Stimulated activated CD8-positive, alpha-beta memory T cell treated with anti-CD3 and anti-CD28 coated beads, Interleukin-2, amount 100 ng/mL, for 1 hour (primary cell): ENCODE results near the gene SLC2A9.
"Not testable (repeated sequence)": the region's sequence is repeated elsewhere in the genome, so short reads cannot be mapped to it uniquely, and the experiment has no call there.

Source experiments
- DNase-seq, 2 donors: peaks; one replicate each; pipeline ENCODE4 v3.0.0-alpha.2; 2020; ENCODE audit warnings: low read depth in 2 of 2

Gene SLC2A9

GRCh38 chr4:9927341-9928007 lies 93.8 kb downstream of the SLC2A9 start:
- DNase-seq, result no peak

DNA sequence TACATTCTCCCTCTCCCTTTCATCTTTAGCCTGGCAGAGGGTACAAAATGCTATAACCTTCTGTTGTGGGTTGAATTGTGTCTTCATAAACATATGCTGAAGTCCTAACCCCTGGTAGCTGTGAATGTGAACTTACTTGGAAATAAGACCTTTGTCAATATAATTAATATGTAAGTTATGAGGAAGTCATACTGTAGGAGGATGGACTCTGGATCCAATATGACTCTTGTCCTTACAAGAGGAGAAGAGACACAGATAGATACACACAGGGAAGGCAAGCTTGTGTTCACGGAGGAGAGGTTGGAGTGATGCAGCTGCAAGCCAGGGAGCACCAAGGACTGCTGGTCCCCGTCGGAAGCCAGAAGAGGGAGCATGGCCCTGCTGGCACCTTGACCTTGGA lies 94.7 kb downstream of the SLC2A9 start:
- DNase-seq, result no peak

DNA sequence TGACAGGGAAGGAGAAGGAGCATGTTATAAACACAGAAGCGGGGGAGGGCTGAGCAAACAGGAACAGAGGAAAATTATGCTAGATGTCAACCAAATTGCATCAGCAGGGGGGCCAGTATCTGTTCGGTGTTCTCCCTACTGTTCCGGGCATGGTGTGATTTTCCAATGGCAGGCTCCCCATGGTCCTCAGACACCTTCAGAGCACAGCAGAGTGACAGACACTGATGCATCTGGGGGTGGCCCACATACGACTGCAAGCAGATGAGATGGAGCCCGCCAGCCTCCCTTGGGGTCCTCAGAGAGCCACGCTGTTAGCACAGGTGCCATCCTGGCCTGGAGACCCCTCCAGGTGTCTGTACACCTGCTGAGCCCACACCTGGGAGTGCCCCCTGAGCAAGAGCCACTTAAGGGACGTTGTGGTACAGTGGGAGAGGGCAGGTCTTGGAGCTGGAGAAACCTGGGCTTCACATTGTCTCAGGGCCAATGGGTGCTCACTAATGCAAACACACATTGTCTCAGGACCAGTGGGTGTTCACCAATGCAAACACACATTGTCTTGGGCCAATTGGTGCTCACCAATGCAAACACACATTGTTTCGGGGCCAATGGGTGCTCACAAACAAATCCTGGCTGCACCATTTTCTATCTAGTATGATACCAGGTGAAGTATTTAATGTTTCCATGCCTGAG lies 95.4 kb downstream of the SLC2A9 start:
- DNase-seq, result no peak

- no peak for DNase-seq
These were observed 96.5 kb downstream of the SLC2A9 start for GRCh38 chr4:9924750-9925149.

DNA sequence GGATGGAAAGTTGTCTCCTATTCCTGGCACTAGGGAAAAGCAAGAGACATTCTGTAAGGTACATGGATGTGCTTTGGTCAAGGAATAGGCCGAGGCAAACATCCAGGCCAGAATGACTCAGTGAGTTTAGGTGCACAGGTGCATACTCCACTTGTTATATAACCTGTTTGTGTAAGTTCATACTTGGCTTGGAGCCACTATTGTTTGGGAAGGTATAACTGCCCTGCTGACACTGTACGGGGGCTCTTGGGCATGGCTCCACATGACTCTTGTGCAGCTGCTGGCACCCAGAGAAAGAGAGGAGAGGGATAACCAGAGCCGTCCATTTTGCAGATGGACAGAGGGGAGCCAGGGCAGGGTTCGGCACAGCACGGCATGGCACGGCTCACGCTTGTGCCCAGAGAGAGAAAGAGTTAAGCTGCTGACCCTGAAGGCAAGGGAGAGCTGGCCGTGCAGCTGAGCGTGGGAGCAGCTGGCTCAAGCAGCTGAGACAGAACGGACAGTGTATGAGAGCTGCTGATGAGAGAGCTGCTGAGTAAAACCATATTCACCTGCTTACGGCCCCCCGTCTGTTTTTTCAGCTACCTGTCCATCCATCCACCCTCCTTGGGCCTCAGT lies 98.0 kb downstream of the SLC2A9 start:
- no peak for DNase-seq

DNA sequence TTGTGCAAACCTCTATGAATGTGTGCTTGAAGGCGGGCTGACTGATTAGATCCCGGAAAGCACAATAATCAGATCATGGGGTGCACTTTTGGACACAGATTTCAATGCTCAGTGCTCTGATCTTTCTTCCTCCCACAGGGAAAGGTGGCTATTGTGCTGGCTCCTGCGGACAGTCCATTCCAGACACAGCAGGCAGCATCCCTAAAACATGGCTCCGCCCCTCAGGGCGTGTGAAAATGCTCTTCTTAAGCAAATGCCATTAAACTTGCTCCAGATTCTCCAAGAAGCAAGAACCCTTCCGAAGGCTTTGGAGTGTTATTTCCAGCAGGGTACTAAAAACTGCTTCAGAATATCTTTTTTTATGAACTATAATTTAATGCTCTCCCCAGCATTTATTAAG lies 100.0 kb downstream of the SLC2A9 start:
- DNase-seq, result no peak

- no peak for DNase-seq
These were observed 101.3 kb downstream of the SLC2A9 start for GRCh38 chr4:9920029-9920428.

GRCh38 chr4:9919047-9919446 lies 102.2 kb downstream of the SLC2A9 start:
- DNase-seq, result no peak

DNA sequence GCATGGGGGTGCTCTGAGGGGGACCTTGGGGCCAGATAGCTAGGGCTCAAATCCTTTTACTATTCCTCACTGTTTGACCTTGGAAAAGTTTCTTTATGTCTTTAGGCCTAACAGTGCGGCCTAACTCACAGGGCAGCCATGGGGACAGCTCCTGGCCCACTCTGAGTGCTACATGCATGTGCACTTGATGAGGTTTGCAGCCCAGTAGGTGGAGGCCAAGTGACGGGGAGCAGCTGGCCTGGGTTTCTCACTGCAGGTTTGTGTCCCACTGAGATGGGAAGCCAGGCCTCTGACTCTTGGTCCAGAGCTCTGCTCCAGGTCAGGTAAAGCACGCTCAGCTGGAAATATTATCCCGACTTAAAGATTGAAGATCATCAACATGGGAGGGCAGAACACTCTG lies 102.8 kb downstream of the SLC2A9 start:
- no peak for DNase-seq

- no peak for DNase-seq
These were observed 104.4 kb downstream of the SLC2A9 start for GRCh38 chr4:9916937-9917336.

GRCh38 chr4:9916346-9916745 lies 105.0 kb downstream of the SLC2A9 start:
- DNase-seq, result no peak

DNA sequence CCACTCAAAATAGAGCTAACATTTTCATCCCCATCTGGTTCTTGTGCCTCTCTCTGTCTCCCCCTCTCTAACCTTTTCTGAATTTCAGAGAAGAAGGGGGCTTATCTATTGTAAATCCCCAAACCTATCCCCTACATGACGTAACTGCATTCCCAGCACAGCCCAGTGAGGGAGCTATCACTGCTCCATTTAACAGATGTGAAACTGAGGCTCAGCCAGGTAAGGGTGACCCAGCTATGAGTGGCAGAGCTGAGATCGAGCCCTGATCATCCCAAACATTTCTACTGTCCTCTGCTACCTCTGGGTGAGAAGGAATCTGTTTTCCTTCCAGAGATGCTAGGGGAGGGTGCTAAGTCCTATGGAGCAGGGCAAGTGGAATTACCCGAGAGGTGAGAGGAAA lies 107.5 kb downstream of the SLC2A9 start:
- no peak for DNase-seq

DNA sequence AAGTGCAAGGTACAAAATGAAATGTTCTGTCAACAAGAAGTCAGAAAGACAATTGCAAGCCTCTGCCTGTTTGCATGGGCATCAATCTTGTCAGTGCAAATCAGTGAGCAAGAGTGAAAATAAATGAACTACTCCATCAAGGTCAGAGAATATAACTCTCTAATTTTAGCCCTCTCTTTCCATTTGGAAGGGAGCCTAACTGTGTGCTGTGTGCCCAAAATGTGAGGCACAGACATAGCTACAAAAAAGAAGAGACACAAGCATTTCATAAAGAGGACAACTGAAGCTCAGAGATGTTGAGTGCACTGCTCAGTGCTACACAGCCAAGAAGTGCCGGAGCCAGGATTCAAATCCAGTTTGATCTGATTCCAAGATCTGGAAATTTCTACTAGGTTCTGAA lies 114.3 kb downstream of the SLC2A9 start:
- no peak for DNase-seq

GRCh38 chr4:9904976-9905587 lies 116.2 kb downstream of the SLC2A9 start:
- DNase-seq, result no peak

- DNase-seq, result no peak
These were observed 118.0 kb downstream of the SLC2A9 start for GRCh38 chr4:9903317-9903716.

DNA sequence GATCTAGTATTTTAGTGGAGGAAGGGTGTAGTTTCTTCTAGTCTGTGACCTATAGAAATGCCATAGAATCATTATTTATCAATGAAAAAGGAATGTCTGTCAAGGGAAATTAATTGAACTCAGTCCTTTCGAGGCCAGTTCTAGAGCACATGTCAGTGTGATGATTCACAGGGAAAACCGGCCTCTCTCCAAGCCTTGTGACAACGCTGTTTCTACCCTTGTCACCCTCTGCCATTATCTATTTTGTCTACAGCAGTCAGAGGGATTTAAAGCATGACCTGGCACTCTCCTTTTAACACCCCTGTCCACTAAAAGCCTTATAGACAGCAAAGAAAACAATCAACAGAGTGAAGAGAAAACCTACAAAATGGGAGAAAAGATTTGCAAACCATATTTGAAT lies 120.0 kb downstream of the SLC2A9 start:
- no peak for DNase-seq

- not testable (repeated sequence) for DNase-seq
These were observed 120.7 kb downstream of the SLC2A9 start for GRCh38 chr4:9900633-9901032.

DNA sequence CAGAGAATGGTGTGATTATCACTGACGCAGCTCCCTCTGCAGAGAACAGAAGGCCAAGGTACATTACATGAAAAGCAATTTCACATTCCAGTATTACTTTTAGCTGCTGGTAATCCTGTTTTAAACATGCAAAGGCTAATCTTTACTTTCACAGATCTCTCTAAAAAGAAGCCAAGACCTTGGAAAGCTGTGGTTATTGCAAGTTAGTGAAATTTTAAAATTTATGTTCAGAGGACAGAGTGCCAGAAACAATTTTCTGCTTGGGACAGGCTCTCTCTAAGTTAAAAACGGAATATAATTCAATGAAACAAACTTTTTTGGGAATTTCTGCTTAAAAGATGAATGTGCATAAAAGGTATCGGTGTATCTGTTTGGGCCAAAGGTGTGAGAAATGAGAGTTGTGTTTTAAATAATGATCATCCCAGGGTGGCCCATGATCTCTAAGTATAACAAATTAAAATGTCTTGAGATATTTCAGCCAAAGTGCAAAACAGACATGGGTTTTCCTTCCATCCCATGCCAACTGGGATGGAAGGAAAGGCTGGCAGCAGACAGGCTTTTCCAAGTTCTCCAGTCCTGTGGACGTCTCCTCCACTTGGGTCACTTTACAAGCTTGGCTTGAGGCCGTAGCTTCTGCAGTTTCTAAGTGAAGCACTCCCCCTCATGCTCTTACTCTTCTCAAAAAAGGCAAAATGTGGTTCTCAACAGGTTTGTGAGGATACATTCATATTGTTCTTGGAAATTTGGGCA lies 121.8 kb downstream of the SLC2A9 start:
- DNase-seq, result no peak

- no peak for DNase-seq
These were observed 122.5 kb downstream of the SLC2A9 start for GRCh38 chr4:9898596-9899305.

GRCh38 chr4:9895333-9895705 lies 126.0 kb downstream of the SLC2A9 start:
- no peak for DNase-seq

- no peak for DNase-seq
These were observed 126.5 kb downstream of the SLC2A9 start for GRCh38 chr4:9894644-9895332.
